Ovary (tissue), 9 donors: ENCODE data around the gene ZNF280B. TPM values are rescaled to one million over a fixed set of nuclear protein-coding genes. Genes with fewer than 3 reads are reported as not detected.
"Not testable (repeated sequence)": the region's sequence is repeated elsewhere in the genome, so short reads cannot be mapped to it uniquely, and the experiment has no call there.

Experiments
- DNase-seq, 5 donors: peaks; one replicate each; pipeline ENCODE4 v3.0.0-alpha.2; 2019 to 2020
- H3K27ac ChIP-seq, 2 donors: fragments of 200-600 bp; one replicate each; pipeline versions ENCODE4 v1.5.1 to v1.8.0; 2019 to 2022
- H3K27me3 ChIP-seq: fragments of 200-600 bp; one replicate; pipeline ENCODE4 v1.8.0; 2022
- H3K36me3 ChIP-seq: fragments of 200-600 bp; sonication (generic); one replicate; pipeline ENCODE4 v1.5.1; 2019
- H3K4me1 ChIP-seq: one replicate; pipeline ENCODE4 v1.8.1; 2013; ENCODE audit warnings: mild to moderate bottlenecking, moderate library complexity; ENCODE audit not compliant: insufficient read depth
- H3K4me3 ChIP-seq: fragments of 200-600 bp; sonication (generic); one replicate; pipeline ENCODE4 v1.5.1; 2017
- H3K9me3 ChIP-seq, 2 donors: fragments of 200-600 bp in 1 of 2; sonication (generic) in 1 of 2; one replicate each; pipeline versions ENCODE4 v1.5.1 to v1.8.1; 2013 to 2019; ENCODE audit warnings: mild to moderate bottlenecking in 1 of 2, moderate library complexity in 1 of 2
- CTCF ChIP-seq, 3 donors: fragments of 450-650 bp in 2 of 3; fragments of 200-600 bp in 1 of 3; IDR thresholded peaks; one replicate each; pipeline versions ENCODE4 v1.5.1 to v1.8.0; 2016 to 2022; ENCODE audit warnings: antibody characterized with exemption in 3 of 3, mild to moderate bottlenecking in 1 of 3
- EP300 ChIP-seq: sonication (generic); formaldehyde crosslinking; IDR thresholded peaks from one replicate; pipeline ENCODE4 v1.6.1; 2017; ENCODE audit warnings: antibody characterized with exemption
- POLR2A ChIP-seq: fragments of 450-650 bp; IDR thresholded peaks from one replicate; pipeline ENCODE4 v1.6.1; 2017; ENCODE audit warnings: antibody characterized with exemption, mild to moderate bottlenecking, moderate library complexity
- WGBS, 3 donors: extraction: QIAGEN DNeasy Blood & Tissue Kit in 1 of 3; methylation state at CpG; one replicate each; pipeline versions ENCODE4 v1.1.5 to v1.1.7; 2013 to 2017; 5-methylcytosine and 5-hydroxymethylcytosine counted together
- intact Hi-C, 4 donors: fragments of 100-400 bp; cut with DNase I; formaldehyde crosslinking; loops; one replicate each; pipeline versions ENCODE4 v1.11.0 to v1.15.1; 2022 to 2023
- polyA plus RNA-seq, 2 donors: library from polyadenylated mRNA; stranded (reverse); fragments of 200-250 nt in 1 of 2; fragments of 350-450 nt in 1 of 2; fragmentation: Illumina TruSeq in 1 of 2; extraction: RNeasy Lipid Tissue Mini Kit (QIAGEN cat#74804) in 1 of 2; gene quantifications; one replicate each; pipeline ENCODE4 v1.2.3, GENCODE V29; 2013 to 2014
- total RNA-seq, 7 donors: library from RNA; depleted of rRNA in 2 of 7; stranded (reverse); fragments of >200 nt in 2 of 7; fragmentation: NEBNext Ultra II Directional in 3 of 7; extraction: Animal tissue kit (Norgen Biotek cat#: 25700) in 3 of 7; gene quantifications; one replicate each; pipeline versions ENCODE4 v1.1.0 to v1.2.4, GENCODE V29; 2016 to 2023
- donor health status: DM: no; HTN: no; CAD: no; lungs with moderate emphysema.
- donor health status: DM: no; HTN: no; CAD: no.
- donor health status: Bipolar disorder and iron deficiency.
- donor health status: DM: yes; HTN: yes; CAD: no.
- donor health status: DM: no; HTN: no; CAD: no.
- donor health status: DM: yes; HTN: yes; CAD: no.

ZNF280B gene
- total and polyA plus RNA-seq, 9 donors = 0.72 to 4.0 (median 2.3) TPM

- intact Hi-C loops = no loop called here
- H3K27ac ChIP-seq = no peak overlapping the region
- TF ChIP-seq POLR2A (no peak), EP300 (no peak)
- no peak for DNase-seq
- no peaks in the 10 kb centered on the region for H3K27me3 ChIP-seq
- H3K36me3 ChIP-seq = no peaks in the 10 kb centered on the region
- no peak overlapping the region for H3K4me3 ChIP-seq
- H3K4me1 ChIP-seq = no peaks in the 10 kb centered on the region
- 3 to 17% (median 6%) methylated on average over 1 of the region's 1 CpG for WGBS, 3 donors
- peaks cover 0 to 5% of the 10 kb centered on the region in 2 donors for H3K9me3 ChIP-seq
These were observed 56.3 kb downstream of the ZNF280B start for GRCh38 chr22:22452211-22452610.

- 20 to 23% (median 21%) methylated on average over 4 of the region's 4 CpGs for WGBS, 3 donors
- DNase-seq = no peak
- TF ChIP-seq EP300 = no peak
- TF ChIP-seq CTCF (IDR thresholded peaks at IDR 0.05) = no peak
- no peak for TF ChIP-seq POLR2A
- Histone ChIP-seq H3K4me1 (no peaks in the 10 kb centered on the region), H3K9me3 (peaks cover 0 to 5% of the 10 kb centered on the region in 2 donors), H3K4me3 (no peak overlapping the region), H3K27me3 (no peaks in the 10 kb centered on the region), H3K27ac (no peak overlapping the region), H3K36me3 (no peaks in the 10 kb centered on the region)
- intact Hi-C loops = no loop called here
These were observed 58.2 kb downstream of the ZNF280B start for GRCh38 chr22:22450343-22450839.

GRCh38 chr22:22449819-22450218 is 58.7 kb downstream of the ZNF280B start:
- 80 to 92% (median 86%) methylated on average over 1 of the region's 1 CpG for WGBS, 3 donors
- H3K27me3 ChIP-seq = no peaks in the 10 kb centered on the region
- intact Hi-C loops = no loop called here

GRCh38 chr22:22446517-22446916 is 62.0 kb downstream of the ZNF280B start:
- Histone ChIP-seq H3K27ac (no peak overlapping the region), H3K27me3 (no peaks in the 10 kb centered on the region), H3K36me3 (no peaks in the 10 kb centered on the region), H3K9me3 (no peaks in the 10 kb centered on the region), H3K4me3 (no peak overlapping the region), H3K4me1 (no peaks in the 10 kb centered on the region)
- DNase-seq = no peak
- no peak for TF ChIP-seq CTCF (IDR thresholded peaks at IDR 0.05)
- no peak for TF ChIP-seq EP300
- no peak for TF ChIP-seq POLR2A
- intact Hi-C loops = no loop called here
- 26 to 46% (median 28%) methylated on average over 2 of the region's 2 CpGs for WGBS, 3 donors

More at GRCh38 chr22:22449819-22450218, 58.7 kb downstream of the ZNF280B start:
- Histone ChIP-seq H3K9me3 (peaks cover 0 to 5% of the 10 kb centered on the region in 2 donors), H3K27ac (no peak overlapping the region), H3K4me3 (no peak overlapping the region), H3K4me1 (no peaks in the 10 kb centered on the region), H3K36me3 (no peaks in the 10 kb centered on the region)
- TF ChIP-seq EP300 = no peak
- TF ChIP-seq CTCF (IDR thresholded peaks at IDR 0.05) = no peak
- no peak for TF ChIP-seq POLR2A
- no peak for DNase-seq

- H3K36me3 ChIP-seq, H3K27ac ChIP-seq, DNase-seq, H3K9me3 ChIP-seq, intact Hi-C loops, H3K27me3 ChIP-seq, H3K4me3 ChIP-seq, H3K4me1 ChIP-seq: not testable (repeated sequence)
- 75 to 82% (median 81%) methylated on average over 5 of the region's 5 CpGs for WGBS, 3 donors
These were observed 64.4 kb downstream of the ZNF280B start for GRCh38 chr22:22444007-22444589.
